ENCODE results near the gene HSD17B14. TPM values are rescaled to one million over a fixed set of nuclear protein-coding genes. Genes with fewer than 3 reads are reported as not detected.

HSD17B14 gene
- total and polyA plus RNA-seq, 2 of the 8 experiments (the other 6 are each of a cell fraction or from before 2014, with no cell fraction given), result 8.4 to 25.5 TPM

- Histone ChIP-seq H2BK20ac (ENCODE audit: low read length) (no peak overlapping the region), H4K5ac (ENCODE audit: insufficient read length, low read depth, low read length) (no peak overlapping the region), H3K79me1 (ENCODE audit: low read depth, low read length) (no peaks in the 10 kb centered on the region), H2BK120ac (replicated peaks; ENCODE audit: low read depth, low read length) (no peak overlapping the region), H2BK12ac (ENCODE audit: low read depth, low read length) (0 out of 2 replicates have a peak overlapping the region, but pooled peaks have one; percentile 1), H3K4me1 (replicated peaks in 1 of 4; ENCODE audit: control insufficient read depth in 3 of 4, insufficient read depth in 4 of 4, low read length in 3 of 4) (no peaks in the 10 kb centered on the region), H3K79me2 (ENCODE audit: control insufficient read depth in 1 of 2, insufficient read depth in 2 of 2, low read length in 2 of 2) (no peaks in the 10 kb centered on the region; a peak in 1 of 4 replicates), H4K20me1 (replicated peaks in 1 of 2; ENCODE audit: control insufficient read depth in 1 of 2, insufficient read depth in 2 of 2, low read length in 2 of 2) (peaks cover 0 to 14% of the 10 kb centered on the region in 2 experiments), H3K14ac (ENCODE audit: insufficient read length) (no peak overlapping the region), H3K9me3 (ENCODE audit: insufficient read depth in 2 of 2, low read depth in 1 of 2, low read length in 1 of 2) (no peaks in the 10 kb centered on the region), H3K27me3 (replicated peaks in 1 of 4; ENCODE audit: control insufficient read depth in 3 of 4, extremely low read depth in 1 of 4, insufficient read depth in 3 of 4, low read length in 3 of 4) (no peaks in the 10 kb centered on the region), H3K4ac (replicated peaks; ENCODE audit: insufficient read length, low read depth, low read length) (no peak overlapping the region), H4K8ac (ENCODE audit: extremely low read depth, insufficient read depth, low read length) (no peak overlapping the region), H4K91ac (replicated peaks; ENCODE audit: insufficient read length, low read length) (no peak overlapping the region), H3K27ac (ENCODE audit: low read depth, low read length) (no peak overlapping the region), H3K9ac (replicated peaks in 1 of 4; ENCODE audit: extremely low read depth in 1 of 4, low read depth in 3 of 4, low read length in 3 of 4) (no peak overlapping the region; a peak in 1 of 7 replicates), H3K56ac (replicated peaks; ENCODE audit: insufficient read length, low read depth, low read length) (peak overlapping the region; percentile 97), H2AK5ac (ENCODE audit: low read depth, low read length) (peak overlapping the region; percentile 71; the same call in 1 of the 2 replicates), H3K23ac (ENCODE audit: insufficient read length) (no peak overlapping the region), H3K18ac (ENCODE audit: extremely low read depth, low read length) (no peak overlapping the region), H2BK5ac (ENCODE audit: low read depth, low read length) (0 out of 2 replicates have a peak overlapping the region, but pooled peaks have one; percentile 53), H3K4me3 (ENCODE audit: extremely low read depth in 1 of 4, insufficient read depth in 2 of 4, low read depth in 3 of 4, low read length in 4 of 4) (no peak overlapping the region), H3K36me3 (ENCODE audit: control insufficient read depth in 2 of 4, insufficient read depth in 4 of 4, low read length in 3 of 4) (peaks cover 0 to 10% (median 2%) of the 10 kb centered on the region in 4 experiments; a peak in 3 of 8 replicates), H3K23me2 (ENCODE audit: low read depth, low read length) (peaks cover 14% of the 10 kb centered on the region; the same call in 1 of the 2 replicates), H3K4me2 (ENCODE audit: insufficient read depth in 1 of 2, low read depth in 2 of 2, low read length in 2 of 2) (no peak overlapping the region), H2AFZ (ENCODE audit: low read length) (no peak overlapping the region), H2BK15ac (ENCODE audit: low read length) (no peak overlapping the region)
- FAIRE-seq, result no peak
- no peak for DNase-seq (ENCODE audit: low read depth in 1 of 2, low spot score in 2 of 2)
- 94 to 100% methylated on average over 2 of the region's 2 CpGs for WGBS, 2 experiments (ENCODE audit: extremely low coverage in 1 of 2, insufficient coverage in 1 of 2, insufficient read length in 1 of 2, insufficient replicate concordance in 2 of 2, low coverage in 1 of 2, low lambda C conversion rate in 2 of 2, missing lambda C conversion rate in 1 of 2)
- no peak for TF ChIP-seq HDAC6 (IDR thresholded peaks at IDR 0.05; ENCODE audit: low read depth, low read length)
- TF ChIP-seq MAFK (IDR thresholded peaks at IDR 0.05; ENCODE audit: low read depth, low read length), result no peak
- no peak for TF ChIP-seq KDM4A (IDR thresholded peaks at IDR 0.05; ENCODE audit: low read depth, low read length, severe bottlenecking)
- TF ChIP-seq FOSL1 (IDR thresholded peaks at IDR 0.05; ENCODE audit: insufficient read depth, low read depth, low read length), result no peak
- no peak for TF ChIP-seq TEAD4 (IDR thresholded peaks at IDR 0.05; ENCODE audit: low read depth, low read length)
- TF ChIP-seq TCF12 (IDR thresholded peaks at IDR 0.05; ENCODE audit: low read depth, low read length), result no peak
- no peak for TF ChIP-seq BCL11A (IDR thresholded peaks at IDR 0.05; ENCODE audit: low read depth in 2 of 2, low read length in 2 of 2)
- TF ChIP-seq POLR2AphosphoS5 (IDR thresholded peaks at IDR 0.05; ENCODE audit: low read depth, low read length), result no peak
- no peak for TF ChIP-seq EZH2 (IDR thresholded peaks at IDR 0.05; ENCODE audit: low read depth, low read length, severe bottlenecking)
- TF ChIP-seq BRCA1 (IDR thresholded peaks at IDR 0.05; ENCODE audit: low read depth, low read length), result no peak
- TF ChIP-seq CBX8 (IDR thresholded peaks at IDR 0.05; ENCODE audit: borderline replicate concordance, low read depth, low read length), result no peak
- TF ChIP-seq RNF2 (IDR thresholded peaks at IDR 0.05; ENCODE audit: borderline replicate concordance, low read depth, low read length, missing control alignments, poor library complexity, severe bottlenecking), result no peak
- TF ChIP-seq CHD1 (IDR thresholded peaks at IDR 0.05; ENCODE audit: low read depth, low read length), result no peak
- no peak for TF ChIP-seq HDAC2 (IDR thresholded peaks at IDR 0.05; ENCODE audit: borderline replicate concordance in 1 of 2, low read depth in 2 of 2, low read length in 2 of 2)
- ChIA-PET CTCF (ENCODE audit: partially characterized antibody) (no interaction called here), POLR2A (ENCODE audit: partially characterized antibody) (no interaction called here)
Observed at GRCh38 chr19:48822514-48822913, 13.8 kb downstream of the HSD17B14 start.

All from H1 (cell line).